ENCODE measurements around the gene DGKQ. TPM values are rescaled to one million over a fixed set of nuclear protein-coding genes. Genes with fewer than 3 reads are reported as not detected.

The DGKQ gene
- total RNA-seq: 19.2 and 19.6 TPM in 2 replicates

- peak; percentile 24 for DNase-seq (ENCODE audit: low read depth, low spot score)
Measured at GRCh38 chr4:973431-974397, at the start of gene DGKQ. TSS of gene DGKQ (minus strand) at chr4:973569. CDS start at chr4:973482, 87 bp downstream.

DNA sequence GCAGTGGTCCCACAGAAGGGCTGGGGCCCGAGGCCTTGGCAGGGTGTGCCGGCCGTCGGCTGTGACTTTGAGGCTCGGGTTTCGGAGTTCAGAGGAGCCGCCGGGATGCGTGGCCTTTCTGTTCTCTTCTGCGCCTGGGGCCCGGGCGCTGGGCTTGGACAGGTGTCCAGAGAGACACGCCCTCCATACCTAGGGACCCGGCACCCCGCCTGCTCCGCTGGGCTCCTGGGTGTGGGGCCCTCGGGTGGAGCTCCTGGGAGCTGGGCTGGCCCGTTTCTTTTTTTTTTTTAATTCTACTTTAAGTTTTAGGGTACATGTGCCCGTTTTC, 49.3 kb upstream of the DGKQ start:
- DNase-seq (ENCODE audit: low read depth, low spot score): no peak

- DNase-seq (ENCODE audit: low read depth, low spot score): no peak
Measured at GRCh38 chr4:1022051-1022738, 48.8 kb upstream of the DGKQ start.

DNA sequence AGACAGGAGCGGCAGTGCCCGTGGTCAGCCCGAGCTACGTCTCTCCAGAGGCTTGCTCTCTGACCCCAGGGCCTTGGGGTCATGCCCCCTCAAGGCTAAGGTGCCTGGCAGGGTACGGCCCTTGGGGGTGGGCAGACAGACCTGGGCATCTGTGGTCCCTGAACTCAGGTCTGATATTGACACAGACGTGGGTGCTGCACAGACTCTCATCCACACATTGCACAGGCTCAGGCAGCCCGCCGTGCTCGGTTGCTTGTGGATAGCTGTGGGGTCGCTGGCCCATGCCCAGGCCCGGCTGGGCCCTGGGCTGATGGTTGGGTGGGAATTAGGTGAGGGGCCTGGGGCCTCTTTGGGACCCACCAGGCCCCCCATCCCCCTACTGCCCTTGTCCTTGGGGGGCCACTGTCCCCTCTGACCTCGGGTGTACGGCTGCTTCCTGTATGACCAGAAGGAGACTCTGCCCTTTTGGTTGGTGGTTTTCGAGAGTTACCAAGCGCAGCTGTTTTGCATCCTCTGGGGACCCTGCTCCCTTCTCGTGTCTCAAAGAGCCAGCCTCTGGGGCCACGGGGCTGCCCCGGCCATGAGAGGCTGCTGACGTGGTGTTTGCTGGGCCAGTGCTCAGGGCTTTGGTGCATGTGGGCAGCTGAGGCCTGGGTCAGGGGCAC, 48.1 kb upstream of the DGKQ start:
- no peak for DNase-seq (ENCODE audit: low read depth, low spot score)

- no peak for DNase-seq (ENCODE audit: low read depth, low spot score)
Measured at GRCh38 chr4:1019729-1020470, 46.5 kb upstream of the DGKQ start.

- no peak for DNase-seq (ENCODE audit: low read depth, low spot score)
Measured at GRCh38 chr4:1019320-1019719, 46.0 kb upstream of the DGKQ start.

DNA sequence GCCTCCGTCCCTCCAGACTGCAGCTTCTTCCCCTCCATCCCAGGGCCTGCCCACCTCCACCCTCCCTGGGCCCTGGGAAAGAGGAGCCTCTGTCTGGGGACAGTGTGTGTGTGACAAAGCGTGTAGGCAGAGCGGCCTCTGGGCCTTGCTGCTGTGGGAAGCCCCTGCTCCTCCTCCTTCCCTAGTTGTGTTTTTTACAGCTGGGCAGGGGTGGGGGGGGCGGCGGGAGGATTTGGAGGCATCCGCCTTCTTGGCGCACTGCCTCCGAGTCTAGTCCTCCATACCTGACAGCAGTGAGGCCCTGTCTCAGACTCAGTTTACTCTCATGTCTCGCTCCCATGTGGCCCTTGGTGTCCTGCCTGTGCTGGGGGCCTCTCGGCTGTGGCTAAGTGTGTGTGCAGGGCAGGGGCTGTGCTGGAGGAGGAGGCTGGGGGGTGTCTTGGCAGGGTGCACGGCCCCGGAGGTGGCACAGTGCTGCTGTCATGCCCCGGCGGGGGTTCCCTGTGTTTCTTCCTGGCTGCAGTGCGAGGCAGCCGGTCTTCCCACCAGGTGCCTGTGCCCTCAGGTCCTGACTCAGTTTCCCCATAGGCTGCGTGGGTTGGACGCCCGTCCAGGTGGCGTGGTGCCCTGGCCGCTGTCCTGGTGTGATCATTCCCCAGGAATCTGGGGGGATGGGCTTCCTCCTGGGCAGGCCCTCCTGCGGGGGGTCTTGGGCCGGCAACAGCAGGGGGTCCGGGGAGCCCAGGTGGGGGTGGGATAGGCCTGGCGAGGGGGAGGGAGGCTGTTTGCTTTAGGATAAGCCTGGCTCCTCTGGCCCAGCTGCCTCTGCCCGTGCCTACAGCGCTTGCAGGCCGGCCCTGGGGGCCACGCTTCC, 45.0 kb upstream of the DGKQ start:
- DNase-seq (ENCODE audit: low read depth, low spot score): no peak

DNA sequence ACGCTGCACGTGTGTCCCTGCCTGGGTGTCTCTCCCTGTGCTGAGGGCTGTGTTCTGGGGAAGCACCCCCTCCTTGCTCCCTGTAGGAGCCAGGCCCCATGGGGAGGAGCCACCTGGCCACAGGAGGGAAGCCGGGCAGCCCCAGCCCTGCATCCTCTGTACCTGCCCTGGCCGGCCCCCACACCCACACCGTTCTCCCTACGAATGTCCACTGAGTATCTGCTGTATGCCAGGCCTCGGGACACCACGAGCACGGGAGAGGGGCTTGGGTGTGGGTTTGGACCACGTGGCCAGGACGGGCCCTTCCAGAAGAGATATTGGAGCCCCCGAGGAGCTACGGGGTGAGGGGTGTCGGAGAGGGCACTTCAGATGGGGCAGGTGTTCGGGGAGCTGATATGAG, 44.3 kb upstream of the DGKQ start:
- DNase-seq (ENCODE audit: low read depth, low spot score): no peak

DNA sequence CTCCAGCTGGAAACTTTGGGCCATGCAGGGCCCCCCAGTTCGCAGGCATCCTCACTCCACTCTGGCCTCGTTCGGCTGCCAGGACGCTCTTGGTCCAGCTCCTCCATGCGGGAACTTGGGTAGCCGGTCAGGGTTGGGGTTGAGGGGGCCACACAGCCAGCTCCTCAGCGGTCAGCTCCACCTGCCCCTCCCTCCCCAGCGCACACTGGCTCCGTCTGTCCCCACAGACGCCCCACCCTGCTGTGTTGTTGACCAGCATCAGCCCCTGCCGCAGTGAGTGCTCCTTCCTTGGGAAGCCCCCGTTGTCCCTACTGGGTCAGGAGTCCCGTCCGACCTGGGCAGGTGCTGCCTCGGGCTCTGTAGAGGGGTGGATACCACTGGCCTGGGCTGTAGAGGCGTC, 43.8 kb upstream of the DGKQ start:
- DNase-seq (ENCODE audit: low read depth, low spot score): no peak

GRCh38 chr4:1015746-1016145, 42.4 kb upstream of the DGKQ start:
- DNase-seq (ENCODE audit: low read depth, low spot score): no peak

GRCh38 chr4:1015179-1015578, 41.8 kb upstream of the DGKQ start:
- DNase-seq (ENCODE audit: low read depth, low spot score): no peak

- DNase-seq (ENCODE audit: low read depth, low spot score): no peak
Measured at GRCh38 chr4:1014291-1015167, 41.2 kb upstream of the DGKQ start.

GRCh38 chr4:1013225-1014073, 40.1 kb upstream of the DGKQ start:
- DNase-seq (ENCODE audit: low read depth, low spot score): no peak

GRCh38 chr4:1012034-1012739, 38.8 kb upstream of the DGKQ start:
- no peak for DNase-seq (ENCODE audit: low read depth, low spot score)

DNA sequence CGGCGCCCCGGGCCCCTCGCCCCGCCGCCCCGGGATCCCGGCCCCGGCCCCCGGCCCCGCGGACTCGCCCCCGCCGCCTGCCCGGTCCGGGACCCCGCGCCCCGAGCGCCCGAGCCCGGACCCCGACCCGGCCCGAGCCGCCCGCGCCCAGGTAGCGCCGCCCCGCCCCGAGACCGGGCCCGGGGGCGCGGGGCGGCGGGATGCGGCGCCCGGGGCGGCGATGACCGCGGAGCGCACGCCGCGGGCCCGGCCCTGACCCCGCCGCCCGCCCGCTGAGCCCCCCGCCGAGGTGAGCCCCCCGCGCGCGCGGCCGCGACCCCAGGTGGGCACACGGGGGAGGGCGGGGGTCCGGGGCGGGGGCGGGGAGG, 38.3 kb upstream of the DGKQ start:
- DNase-seq (ENCODE audit: low read depth, low spot score): no peak

GRCh38 chr4:1011022-1011665, 37.8 kb upstream of the DGKQ start, which contains the start of gene FGFRL1:
TSS of gene FGFRL1 (plus strand) at chr4:1011626. CDS start at chr4:1012486, 860 bp downstream.
- peak; percentile 20 for DNase-seq (ENCODE audit: low read depth, low spot score)

DNA sequence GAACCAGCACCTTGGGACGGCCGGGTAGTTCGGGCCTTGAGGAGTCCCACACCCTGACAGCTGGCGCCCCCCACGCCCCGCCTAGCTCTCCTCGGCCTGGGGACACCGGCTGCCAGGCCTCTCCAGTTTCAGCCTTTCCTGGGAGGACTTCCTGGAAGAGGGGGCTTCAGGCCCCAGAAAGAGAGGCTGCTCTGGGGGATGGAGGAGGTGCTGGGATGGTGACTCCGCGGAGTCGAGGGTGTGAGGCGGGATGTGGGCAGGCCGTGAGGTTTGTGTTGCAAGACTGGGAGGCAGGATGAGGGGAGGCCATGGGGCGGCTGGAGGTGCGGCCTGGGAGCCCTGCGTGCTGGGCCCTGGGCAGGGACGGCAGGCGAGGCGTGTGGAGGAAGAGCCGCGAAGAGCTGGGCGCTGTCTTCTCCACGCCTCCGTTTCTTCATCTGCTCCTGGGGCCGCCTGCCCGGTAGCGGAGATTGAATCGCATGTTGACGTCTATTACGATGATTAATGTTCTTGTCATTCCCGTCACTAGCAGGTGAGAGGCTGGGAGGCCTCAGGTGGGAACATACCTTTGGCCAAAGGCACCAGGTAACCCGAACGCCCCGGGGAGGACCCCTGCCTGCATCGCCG, 37.1 kb upstream of the DGKQ start:
- no peak for DNase-seq (ENCODE audit: low read depth, low spot score)

All from pulmonary artery endothelial cell (primary cell).